Measurements from ENCODE around the gene ODAD4.
"Not testable (repeated sequence)": the region's sequence is repeated elsewhere in the genome, so short reads cannot be mapped to it uniquely, and the experiment has no call there.

Gene ODAD4

GRCh38 chr17:41931715-41932114 is 1.3 kb downstream of the ODAD4 start:
- H3K9me3 ChIP-seq (ENCODE audit: control insufficient read depth, low read depth, low read length); H3K27ac ChIP-seq (ENCODE audit: low read length); H3K27me3 ChIP-seq (ENCODE audit: control insufficient read depth, insufficient read depth, low read length); H3K4me3 ChIP-seq (ENCODE audit: low read length); H3K4me1 ChIP-seq (ENCODE audit: control insufficient read depth, low read depth, low read length); H3K9ac ChIP-seq (ENCODE audit: low read length); H3K36me3 ChIP-seq (ENCODE audit: control insufficient read depth, low read depth, low read length): not testable (repeated sequence)

- no peak overlapping the region for H3K9ac ChIP-seq (ENCODE audit: low read length)
- no peaks in the 10 kb centered on the region for H3K36me3 ChIP-seq (ENCODE audit: control insufficient read depth, low read depth, low read length)
- no peak overlapping the region for H3K4me3 ChIP-seq (ENCODE audit: low read length)
- no peaks in the 10 kb centered on the region for H3K9me3 ChIP-seq (ENCODE audit: control insufficient read depth, low read depth, low read length)
- H3K27ac ChIP-seq (ENCODE audit: low read length): no peak overlapping the region
- H3K27me3 ChIP-seq (ENCODE audit: control insufficient read depth, insufficient read depth, low read length): no peaks in the 10 kb centered on the region
- H3K4me1 ChIP-seq (ENCODE audit: control insufficient read depth, low read depth, low read length): peaks cover 6% of the 10 kb centered on the region
These were observed 2.5 kb downstream of the ODAD4 start for GRCh38 chr17:41932816-41933389.

DNA sequence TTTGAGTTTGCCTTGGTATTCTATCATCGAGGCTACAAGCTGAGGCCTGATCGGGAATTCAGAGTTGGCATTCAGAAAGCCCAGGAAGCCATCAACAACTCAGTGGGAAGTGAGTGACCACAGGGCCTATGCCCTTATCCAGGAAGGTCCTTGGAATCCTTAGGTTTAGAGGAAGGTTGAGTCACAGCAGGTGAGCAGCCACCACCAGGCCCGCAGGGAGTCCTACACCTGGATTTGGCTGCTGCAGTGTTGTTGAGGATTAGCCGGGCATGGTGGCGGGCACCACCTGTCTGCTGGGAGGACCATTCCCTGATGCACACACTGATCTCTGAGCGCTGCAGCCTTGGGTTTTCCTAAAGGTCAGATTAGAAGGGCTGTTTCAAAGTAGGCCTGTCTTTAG is 5.2 kb downstream of the ODAD4 start:
- Histone ChIP-seq H3K36me3 (ENCODE audit: control insufficient read depth, low read depth, low read length) (peaks cover 3% of the 10 kb centered on the region), H3K27me3 (ENCODE audit: control insufficient read depth, insufficient read depth, low read length) (no peaks in the 10 kb centered on the region), H3K9me3 (ENCODE audit: control insufficient read depth, low read depth, low read length) (no peaks in the 10 kb centered on the region), H3K4me1 (ENCODE audit: control insufficient read depth, low read depth, low read length) (peaks cover 3% of the 10 kb centered on the region), H3K27ac (ENCODE audit: low read length) (no peak overlapping the region), H3K4me3 (ENCODE audit: low read length) (no peak overlapping the region), H3K9ac (ENCODE audit: low read length) (no peak overlapping the region)

DNA sequence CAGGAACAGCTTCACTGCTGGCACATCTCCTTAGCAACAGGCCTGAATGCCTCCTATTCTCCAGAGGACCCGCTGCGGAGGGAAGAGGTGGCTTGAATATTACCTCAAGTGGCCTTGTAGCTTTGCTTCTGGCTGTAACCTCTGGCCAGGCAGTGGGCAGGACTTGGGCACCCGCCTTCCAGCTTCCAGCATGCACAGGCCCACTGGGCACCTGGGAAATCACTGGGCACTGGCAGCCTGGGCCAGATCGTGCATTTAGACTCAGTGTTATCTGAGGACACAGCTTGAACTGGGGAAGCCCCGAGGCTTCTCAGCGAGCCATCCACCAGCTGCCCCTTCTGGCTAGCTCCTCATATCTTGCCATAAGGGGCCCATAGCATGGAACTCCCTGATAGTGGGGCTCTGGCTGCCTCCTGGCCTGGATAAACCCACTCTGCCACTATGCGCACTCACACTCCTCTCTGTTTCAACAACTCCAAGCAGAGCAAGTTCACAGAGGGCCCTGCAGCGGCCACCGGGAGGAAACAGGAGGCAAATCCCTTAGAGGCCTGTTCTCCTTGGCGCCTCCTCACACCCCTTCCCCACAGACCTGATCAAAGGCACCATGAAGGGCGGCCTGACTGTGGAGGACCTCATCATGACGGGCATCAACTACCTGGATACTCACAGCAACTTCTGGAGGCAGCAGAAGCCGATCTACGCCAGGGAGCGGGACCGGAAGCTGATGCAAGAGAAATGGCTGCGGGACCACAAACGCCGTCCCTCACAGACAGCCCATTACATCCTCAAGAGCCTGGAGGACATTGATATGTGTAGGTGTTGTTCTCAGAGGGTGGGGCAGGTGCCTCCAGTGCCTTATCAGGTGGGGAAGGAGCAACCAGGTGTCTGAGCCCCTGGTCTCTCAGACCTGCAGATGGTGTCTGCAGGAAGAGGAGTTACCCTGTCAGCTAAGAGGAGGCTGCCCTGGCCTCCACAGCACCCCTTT is 7.8 kb downstream of the ODAD4 start:
- no peaks in the 10 kb centered on the region for H3K4me1 ChIP-seq (ENCODE audit: control insufficient read depth, low read depth, low read length)
- H3K9ac ChIP-seq (ENCODE audit: low read length): no peak overlapping the region
- H3K9me3 ChIP-seq (ENCODE audit: control insufficient read depth, low read depth, low read length): no peaks in the 10 kb centered on the region
- no peaks in the 10 kb centered on the region for H3K27me3 ChIP-seq (ENCODE audit: control insufficient read depth, insufficient read depth, low read length)
- H3K36me3 ChIP-seq (ENCODE audit: control insufficient read depth, low read depth, low read length): peaks cover 3% of the 10 kb centered on the region
- no peak overlapping the region for H3K27ac ChIP-seq (ENCODE audit: low read length)
- no peak overlapping the region for H3K4me3 ChIP-seq (ENCODE audit: low read length)

GRCh38 chr17:41939044-41939692 is 8.8 kb downstream of the ODAD4 start:
- Histone ChIP-seq H3K4me1 (ENCODE audit: control insufficient read depth, low read depth, low read length) (no peaks in the 10 kb centered on the region), H3K27me3 (ENCODE audit: control insufficient read depth, insufficient read depth, low read length) (no peaks in the 10 kb centered on the region), H3K9me3 (ENCODE audit: control insufficient read depth, low read depth, low read length) (no peaks in the 10 kb centered on the region), H3K27ac (ENCODE audit: low read length) (no peak overlapping the region), H3K9ac (ENCODE audit: low read length) (no peak overlapping the region), H3K36me3 (ENCODE audit: control insufficient read depth, low read depth, low read length) (peaks cover 3% of the 10 kb centered on the region), H3K4me3 (ENCODE audit: low read length) (no peak overlapping the region)

DNA sequence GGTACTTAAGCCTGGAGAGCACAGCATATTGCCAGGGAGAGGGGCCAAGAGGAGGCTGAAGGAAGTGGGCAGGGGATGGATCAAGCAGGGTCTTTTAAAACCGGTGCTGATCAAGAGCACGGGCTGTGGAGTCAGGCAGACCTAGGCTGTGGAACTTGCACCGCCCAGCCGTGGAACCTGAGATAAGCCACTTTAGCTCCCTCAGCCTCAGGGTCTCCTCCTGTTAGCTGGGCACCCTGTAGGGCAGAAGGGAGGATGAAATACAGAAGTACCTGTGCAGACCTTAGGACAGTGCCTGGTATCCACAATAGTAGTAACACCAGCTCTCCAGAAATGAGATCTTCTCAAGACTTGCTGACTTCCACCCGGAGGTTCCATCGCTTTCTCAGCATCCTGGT is 9.3 kb downstream of the ODAD4 start:
- Histone ChIP-seq H3K4me3 (ENCODE audit: low read length) (no peak overlapping the region), H3K9ac (ENCODE audit: low read length) (no peak overlapping the region), H3K27me3 (ENCODE audit: control insufficient read depth, insufficient read depth, low read length) (no peaks in the 10 kb centered on the region), H3K27ac (ENCODE audit: low read length) (no peak overlapping the region), H3K4me1 (ENCODE audit: control insufficient read depth, low read depth, low read length) (no peaks in the 10 kb centered on the region), H3K36me3 (ENCODE audit: control insufficient read depth, low read depth, low read length) (peaks cover 3% of the 10 kb centered on the region), H3K9me3 (ENCODE audit: control insufficient read depth, low read depth, low read length) (no peaks in the 10 kb centered on the region)

GRCh38 chr17:41941168-41941567 is 10.8 kb downstream of the ODAD4 start:
- Histone ChIP-seq H3K27me3 (ENCODE audit: control insufficient read depth, insufficient read depth, low read length) (no peaks in the 10 kb centered on the region), H3K27ac (ENCODE audit: low read length) (no peak overlapping the region), H3K9ac (ENCODE audit: low read length) (no peak overlapping the region), H3K4me3 (ENCODE audit: low read length) (no peak overlapping the region), H3K9me3 (ENCODE audit: control insufficient read depth, low read depth, low read length) (no peaks in the 10 kb centered on the region), H3K36me3 (ENCODE audit: control insufficient read depth, low read depth, low read length) (peaks cover 3% of the 10 kb centered on the region), H3K4me1 (ENCODE audit: control insufficient read depth, low read depth, low read length) (no peaks in the 10 kb centered on the region)

DNA sequence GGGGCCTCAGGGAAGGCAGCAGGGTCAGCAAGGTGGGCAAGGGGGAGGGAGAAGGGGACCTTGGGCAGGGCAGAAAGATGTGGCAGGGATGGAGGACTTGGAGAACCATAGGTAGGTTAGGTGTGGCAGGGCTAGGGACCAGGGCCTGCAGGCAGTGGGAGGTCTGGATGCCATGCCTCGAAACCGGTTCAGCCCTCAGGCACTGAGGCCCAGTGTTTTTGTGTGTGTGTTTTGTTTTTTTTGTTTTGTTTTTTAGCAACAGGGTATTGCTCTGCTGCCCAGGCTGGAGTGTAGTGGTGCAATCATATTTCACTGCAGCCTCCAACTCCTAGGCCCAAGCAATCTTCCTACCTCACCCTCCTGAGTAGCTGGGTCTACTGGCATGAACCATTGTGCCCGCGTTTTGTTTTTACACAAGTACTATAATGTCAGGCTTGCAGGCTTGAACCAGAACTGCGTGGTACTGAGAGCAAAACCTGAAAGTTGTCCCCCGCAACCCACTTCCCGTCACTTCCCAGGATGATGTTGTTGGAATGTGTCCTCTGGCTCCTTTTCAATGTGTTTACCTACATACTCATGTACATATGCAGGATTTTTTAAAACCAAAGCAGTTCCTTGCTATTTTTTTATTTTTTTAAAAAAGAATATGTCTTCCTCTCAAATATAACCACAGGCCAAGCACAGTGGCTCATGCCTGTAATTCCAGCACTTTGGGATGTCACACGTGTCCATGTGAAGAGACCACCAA is 12.4 kb downstream of the ODAD4 start:
- Histone ChIP-seq H3K4me1 (ENCODE audit: control insufficient read depth, low read depth, low read length) (no peaks in the 10 kb centered on the region), H3K36me3 (ENCODE audit: control insufficient read depth, low read depth, low read length) (peaks cover 3% of the 10 kb centered on the region), H3K27me3 (ENCODE audit: control insufficient read depth, insufficient read depth, low read length) (no peaks in the 10 kb centered on the region), H3K4me3 (ENCODE audit: low read length) (no peak overlapping the region), H3K9ac (ENCODE audit: low read length) (no peak overlapping the region), H3K27ac (ENCODE audit: low read length) (no peak overlapping the region), H3K9me3 (ENCODE audit: control insufficient read depth, low read depth, low read length) (no peaks in the 10 kb centered on the region)

DNA sequence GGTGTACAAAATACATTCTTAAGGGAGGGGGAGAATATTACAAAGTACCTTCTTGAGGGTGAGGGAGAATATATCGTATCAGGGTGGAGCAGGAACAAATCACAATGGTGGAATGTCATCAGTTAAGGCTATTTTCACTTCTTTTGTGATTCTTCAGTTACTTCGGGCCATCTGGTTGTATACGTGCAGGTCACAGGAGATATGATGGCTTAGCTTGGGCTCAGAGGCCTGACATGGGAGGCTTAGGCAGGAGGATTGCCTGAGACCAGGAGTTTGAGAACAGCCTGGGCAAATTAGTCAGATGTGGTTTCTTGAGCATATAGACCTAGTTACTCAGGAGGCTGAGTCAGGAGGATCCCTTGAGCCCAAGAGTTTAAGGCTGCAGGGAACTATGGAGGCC is 13.1 kb downstream of the ODAD4 start:
- no peaks in the 10 kb centered on the region for H3K9me3 ChIP-seq (ENCODE audit: control insufficient read depth, low read depth, low read length)
- H3K4me1 ChIP-seq (ENCODE audit: control insufficient read depth, low read depth, low read length): no peaks in the 10 kb centered on the region
- H3K9ac ChIP-seq (ENCODE audit: low read length): no peak overlapping the region
- H3K4me3 ChIP-seq (ENCODE audit: low read length): no peak overlapping the region
- no peak overlapping the region for H3K27ac ChIP-seq (ENCODE audit: low read length)
- H3K36me3 ChIP-seq (ENCODE audit: control insufficient read depth, low read depth, low read length): peaks cover 3% of the 10 kb centered on the region
- no peaks in the 10 kb centered on the region for H3K27me3 ChIP-seq (ENCODE audit: control insufficient read depth, insufficient read depth, low read length)

DNA sequence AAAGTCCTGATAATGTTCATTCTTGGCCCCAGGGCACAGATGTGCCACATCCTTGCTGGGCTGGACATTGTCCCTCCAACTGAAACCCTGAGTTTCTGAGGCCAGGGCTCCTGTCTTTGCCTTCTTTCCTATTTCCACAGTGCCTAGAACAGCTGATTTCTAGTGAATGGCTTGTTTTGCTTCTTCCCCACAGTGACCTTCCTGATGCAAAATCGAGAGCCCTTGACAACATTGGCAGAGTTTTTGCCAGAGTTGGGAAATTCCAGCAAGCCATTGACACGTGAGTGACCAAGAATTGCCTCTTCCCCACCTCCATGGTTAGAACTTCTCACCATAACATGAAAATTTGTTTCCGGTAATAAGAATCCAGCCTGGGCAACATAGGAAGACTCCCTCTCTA is 14.5 kb downstream of the ODAD4 start:
- no peak overlapping the region for H3K27ac ChIP-seq (ENCODE audit: low read length)
- H3K4me1 ChIP-seq (ENCODE audit: control insufficient read depth, low read depth, low read length): no peaks in the 10 kb centered on the region
- no peak overlapping the region for H3K9ac ChIP-seq (ENCODE audit: low read length)
- no peak overlapping the region for H3K4me3 ChIP-seq (ENCODE audit: low read length)
- H3K27me3 ChIP-seq (ENCODE audit: control insufficient read depth, insufficient read depth, low read length): no peaks in the 10 kb centered on the region
- H3K9me3 ChIP-seq (ENCODE audit: control insufficient read depth, low read depth, low read length): no peaks in the 10 kb centered on the region
- no peaks in the 10 kb centered on the region for H3K36me3 ChIP-seq (ENCODE audit: control insufficient read depth, low read depth, low read length)

DNA sequence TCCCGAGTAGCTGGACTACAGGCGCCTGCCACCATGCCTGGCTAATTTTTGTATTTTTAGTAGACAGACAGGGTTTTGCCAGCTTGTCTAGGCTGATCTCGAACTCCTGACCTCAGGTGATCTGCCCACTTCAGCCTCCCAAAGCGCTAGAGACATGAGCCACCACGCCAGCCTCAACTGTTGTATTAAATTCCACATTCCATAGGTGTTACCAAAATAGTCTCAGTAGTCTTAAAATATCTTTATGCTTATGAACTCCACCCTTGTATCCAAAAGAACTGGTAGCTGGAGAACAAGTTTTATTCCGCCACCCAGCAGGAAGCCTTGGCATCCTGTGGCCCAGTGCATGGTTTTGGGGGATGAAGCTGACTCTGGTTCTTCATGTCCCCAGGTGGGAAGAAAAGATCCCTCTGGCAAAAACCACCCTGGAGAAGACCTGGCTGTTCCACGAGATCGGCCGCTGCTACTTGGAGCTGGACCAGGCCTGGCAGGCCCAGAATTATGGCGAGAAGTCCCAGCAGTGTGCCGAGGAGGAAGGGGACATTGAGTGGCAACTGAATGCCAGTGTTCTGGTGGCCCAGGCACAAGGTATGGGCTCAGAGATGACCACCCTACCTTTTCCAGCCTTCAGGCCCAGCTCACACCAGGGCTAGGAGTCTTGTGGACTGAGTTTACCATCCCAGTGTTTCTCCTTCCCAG is 18.5 kb downstream of the ODAD4 start:
- Histone ChIP-seq H3K27me3 (ENCODE audit: control insufficient read depth, insufficient read depth, low read length) (no peaks in the 10 kb centered on the region), H3K4me1 (ENCODE audit: control insufficient read depth, low read depth, low read length) (no peaks in the 10 kb centered on the region), H3K9me3 (ENCODE audit: control insufficient read depth, low read depth, low read length) (no peaks in the 10 kb centered on the region), H3K9ac (ENCODE audit: low read length) (no peak overlapping the region), H3K27ac (ENCODE audit: low read length) (no peak overlapping the region), H3K36me3 (ENCODE audit: control insufficient read depth, low read depth, low read length) (no peaks in the 10 kb centered on the region), H3K4me3 (ENCODE audit: low read length) (no peak overlapping the region)
